Liver (tissue), 3 donors: ENCODE data around the gene CDX1.

ENCODE experiments used
- EGR1 ChIP-seq, 2 donors: IDR thresholded peaks; 2 replicates each; pipeline ENCODE4 v1.6.1; 2016 to 2018; ENCODE audit warnings: antibody characterized with exemption in 2 of 2, low read depth in 2 of 2
- GABPA ChIP-seq, 2 donors: IDR thresholded peaks in 1 of 2; conservative IDR thresholded peaks in 1 of 2; 2 replicates each; pipeline ENCODE4 v1.6.1; 2016; ENCODE audit warnings: antibody characterized with exemption in 2 of 2, mild to moderate bottlenecking in 1 of 2, moderate library complexity in 1 of 2
- HNF4A ChIP-seq, 2 donors: conservative IDR thresholded peaks; 2 replicates each; pipeline ENCODE4 v1.6.1; 2016; ENCODE audit warnings: antibody characterized with exemption in 2 of 2, mild to moderate bottlenecking in 2 of 2
- JUND ChIP-seq, 2 donors: IDR thresholded peaks; 2 replicates each; pipeline ENCODE4 v1.6.1; 2016; ENCODE audit warnings: antibody characterized with exemption in 2 of 2
- NR2F2 ChIP-seq: IDR thresholded peaks from 2 replicates; pipeline ENCODE4 v1.6.1; 2016; ENCODE audit warnings: antibody characterized with exemption
- RXRA ChIP-seq, 2 donors: IDR thresholded peaks; 2 replicates each; pipeline ENCODE4 v1.6.1; 2017 to 2018; ENCODE audit warnings: antibody characterized with exemption in 2 of 2, mild to moderate bottlenecking in 1 of 2
- SP1 ChIP-seq: IDR thresholded peaks from 2 replicates; pipeline ENCODE4 v1.6.1; 2018; ENCODE audit warnings: antibody characterized with exemption, mild to moderate bottlenecking
- TAF1 ChIP-seq: conservative IDR thresholded peaks from 2 replicates; pipeline ENCODE4 v1.6.1; 2016; ENCODE audit warnings: antibody characterized with exemption, mild to moderate bottlenecking
- YY1 ChIP-seq: IDR thresholded peaks from 2 replicates; pipeline ENCODE4 v1.6.1; 2016; ENCODE audit warnings: antibody characterized with exemption, mild to moderate bottlenecking
- TF ChIP-seq, protein P1 (sequence below): IDR thresholded peaks from 2 replicates; pipeline ENCODE4 v1.6.1; 2016; ENCODE audit warnings: antibody characterized with exemption
- TF ChIP-seq, protein P2 (sequence below): fragments of 150-350 bp; IDR thresholded peaks from 2 replicates; pipeline ENCODE4 v1.5.1; 2017; ENCODE audit warnings: improper control_type of control experiment, low read depth, low read length; ENCODE audit not compliant: missing input control
- TF ChIP-seq, protein P3 (sequence below): IDR thresholded peaks from 2 replicates; pipeline ENCODE4 v1.6.1; 2016; ENCODE audit warnings: antibody characterized with exemption, mild to moderate bottlenecking
- TF ChIP-seq, protein P4 (sequence below): IDR thresholded peaks from 2 replicates; pipeline ENCODE4 v1.6.1; 2016; ENCODE audit warnings: antibody characterized with exemption
- donor health status: healthy.
- donor health status: healthy.

DNA sequence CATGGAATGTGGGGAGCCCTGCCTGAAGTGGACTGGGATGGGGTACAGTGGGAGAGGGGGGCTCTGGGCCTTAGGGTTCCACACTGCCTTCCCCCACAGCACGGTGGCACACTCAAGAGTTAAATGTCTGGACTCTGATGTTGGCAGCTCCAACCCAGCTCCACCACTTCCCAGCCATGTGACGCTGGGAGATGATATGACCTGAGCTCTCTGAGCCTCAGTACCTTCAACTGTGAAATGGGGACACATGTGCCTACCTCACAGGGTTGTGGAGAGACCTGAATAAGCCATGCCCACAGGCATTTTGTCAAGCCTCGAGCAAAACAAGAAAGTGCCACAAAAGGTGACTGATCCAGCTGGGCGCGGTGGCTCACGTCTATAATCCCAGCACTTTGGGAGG, 7.5 kb upstream of the CDX1 start:
- TF ChIP-seq, protein P1, sequence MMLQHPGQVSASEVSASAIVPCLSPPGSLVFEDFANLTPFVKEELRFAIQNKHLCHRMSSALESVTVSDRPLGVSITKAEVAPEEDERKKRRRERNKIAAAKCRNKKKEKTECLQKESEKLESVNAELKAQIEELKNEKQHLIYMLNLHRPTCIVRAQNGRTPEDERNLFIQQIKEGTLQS = no peak
- TF ChIP-seq, protein P2, sequence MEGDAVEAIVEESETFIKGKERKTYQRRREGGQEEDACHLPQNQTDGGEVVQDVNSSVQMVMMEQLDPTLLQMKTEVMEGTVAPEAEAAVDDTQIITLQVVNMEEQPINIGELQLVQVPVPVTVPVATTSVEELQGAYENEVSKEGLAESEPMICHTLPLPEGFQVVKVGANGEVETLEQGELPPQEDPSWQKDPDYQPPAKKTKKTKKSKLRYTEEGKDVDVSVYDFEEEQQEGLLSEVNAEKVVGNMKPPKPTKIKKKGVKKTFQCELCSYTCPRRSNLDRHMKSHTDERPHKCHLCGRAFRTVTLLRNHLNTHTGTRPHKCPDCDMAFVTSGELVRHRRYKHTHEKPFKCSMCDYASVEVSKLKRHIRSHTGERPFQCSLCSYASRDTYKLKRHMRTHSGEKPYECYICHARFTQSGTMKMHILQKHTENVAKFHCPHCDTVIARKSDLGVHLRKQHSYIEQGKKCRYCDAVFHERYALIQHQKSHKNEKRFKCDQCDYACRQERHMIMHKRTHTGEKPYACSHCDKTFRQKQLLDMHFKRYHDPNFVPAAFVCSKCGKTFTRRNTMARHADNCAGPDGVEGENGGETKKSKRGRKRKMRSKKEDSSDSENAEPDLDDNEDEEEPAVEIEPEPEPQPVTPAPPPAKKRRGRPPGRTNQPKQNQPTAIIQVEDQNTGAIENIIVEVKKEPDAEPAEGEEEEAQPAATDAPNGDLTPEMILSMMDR = no peak
- no peak for TF ChIP-seq SP1
- TF ChIP-seq EGR1 (IDR thresholded peaks at IDR 0.05; ENCODE audit: low read depth in 2 of 2) = no peak
- no peak for TF ChIP-seq YY1
- no peak for TF ChIP-seq HNF4A (conservative IDR thresholded peaks at IDR 0.05)
- TF ChIP-seq TAF1 = no peak
- no peak for TF ChIP-seq NR2F2
- no peak for TF ChIP-seq RXRA (IDR thresholded peaks at IDR 0.05)
- no peak for TF ChIP-seq JUND (IDR thresholded peaks at IDR 0.05)
- TF ChIP-seq, protein P3, sequence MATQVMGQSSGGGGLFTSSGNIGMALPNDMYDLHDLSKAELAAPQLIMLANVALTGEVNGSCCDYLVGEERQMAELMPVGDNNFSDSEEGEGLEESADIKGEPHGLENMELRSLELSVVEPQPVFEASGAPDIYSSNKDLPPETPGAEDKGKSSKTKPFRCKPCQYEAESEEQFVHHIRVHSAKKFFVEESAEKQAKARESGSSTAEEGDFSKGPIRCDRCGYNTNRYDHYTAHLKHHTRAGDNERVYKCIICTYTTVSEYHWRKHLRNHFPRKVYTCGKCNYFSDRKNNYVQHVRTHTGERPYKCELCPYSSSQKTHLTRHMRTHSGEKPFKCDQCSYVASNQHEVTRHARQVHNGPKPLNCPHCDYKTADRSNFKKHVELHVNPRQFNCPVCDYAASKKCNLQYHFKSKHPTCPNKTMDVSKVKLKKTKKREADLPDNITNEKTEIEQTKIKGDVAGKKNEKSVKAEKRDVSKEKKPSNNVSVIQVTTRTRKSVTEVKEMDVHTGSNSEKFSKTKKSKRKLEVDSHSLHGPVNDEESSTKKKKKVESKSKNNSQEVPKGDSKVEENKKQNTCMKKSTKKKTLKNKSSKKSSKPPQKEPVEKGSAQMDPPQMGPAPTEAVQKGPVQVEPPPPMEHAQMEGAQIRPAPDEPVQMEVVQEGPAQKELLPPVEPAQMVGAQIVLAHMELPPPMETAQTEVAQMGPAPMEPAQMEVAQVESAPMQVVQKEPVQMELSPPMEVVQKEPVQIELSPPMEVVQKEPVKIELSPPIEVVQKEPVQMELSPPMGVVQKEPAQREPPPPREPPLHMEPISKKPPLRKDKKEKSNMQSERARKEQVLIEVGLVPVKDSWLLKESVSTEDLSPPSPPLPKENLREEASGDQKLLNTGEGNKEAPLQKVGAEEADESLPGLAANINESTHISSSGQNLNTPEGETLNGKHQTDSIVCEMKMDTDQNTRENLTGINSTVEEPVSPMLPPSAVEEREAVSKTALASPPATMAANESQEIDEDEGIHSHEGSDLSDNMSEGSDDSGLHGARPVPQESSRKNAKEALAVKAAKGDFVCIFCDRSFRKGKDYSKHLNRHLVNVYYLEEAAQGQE = no peak
- TF ChIP-seq, protein P4, sequence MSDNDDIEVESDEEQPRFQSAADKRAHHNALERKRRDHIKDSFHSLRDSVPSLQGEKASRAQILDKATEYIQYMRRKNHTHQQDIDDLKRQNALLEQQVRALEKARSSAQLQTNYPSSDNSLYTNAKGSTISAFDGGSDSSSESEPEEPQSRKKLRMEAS = no peak
- TF ChIP-seq GABPA (IDR thresholded peaks at IDR 0.05 in 1 of 2, conservative IDR thresholded peaks at IDR 0.05 in 1 of 2) = no peak
